HEK293 (cell line): ENCODE measurements around the gene ARHGAP26.
A peak's percentile ranks its signal among the peaks of the same experiment; 100 is the strongest.

Experiments used
- CTCF ChIA-PET: fragments of 350-600 bp; formaldehyde crosslinking; extraction: SDS; loops from one replicate; lab custom pipeline; 2021; ENCODE audit warnings: antibody characterized with exemption; lab: Yijun Ruan, JAX
- POLR2A ChIA-PET: fragments of 300-600 bp; formaldehyde crosslinking; extraction: SDS; loops from one replicate; lab custom pipeline; 2020; ENCODE audit warnings: antibody characterized with exemption, inconsistent platforms; lab: Yijun Ruan, JAX
- H3K27ac ChIP-seq: fragments of 200-500 bp; sonication (Bioruptor generic); 2 replicates; pipeline ENCODE4 v1.5.1; 2014; ENCODE audit warnings: low read depth, low read length, control low read depth, inconsistent platforms; ENCODE audit errors: extremely low read depth
- H3K36me3 ChIP-seq, 2 experiments: fragments of 200-500 bp in 1 of 2; sonication (Bioruptor generic) in 1 of 2; 1 replicate in 1 of 2; 2 replicates in 1 of 2; pipeline ENCODE4 v1.5.1; 2014 to 2017; ENCODE audit warnings: inconsistent platforms in 2 of 2, low read length in 2 of 2; ENCODE audit not compliant: control insufficient read depth in 2 of 2, insufficient read depth in 1 of 2
- H3K4me1 ChIP-seq: fragments of 200-500 bp; sonication (Bioruptor generic); 2 replicates; pipeline ENCODE4 v1.5.1; 2014; ENCODE audit warnings: mild to moderate bottlenecking, low read length, inconsistent platforms; ENCODE audit not compliant: control insufficient read depth, insufficient read depth
- H3K4me3 ChIP-seq: 2 replicates; pipeline ENCODE4 v1.5.1; 2011; ENCODE audit warnings: low read depth, mild to moderate bottlenecking, control low read depth, low read length, moderate library complexity
- H3K9me3 ChIP-seq: fragments of 200-500 bp; sonication (Bioruptor generic); 2 replicates; pipeline ENCODE4 v1.5.1; 2014; ENCODE audit warnings: low read depth, low read length, inconsistent platforms; ENCODE audit not compliant: control insufficient read depth, insufficient read depth
- HOXC10 ChIP-seq: sonication (generic); formaldehyde crosslinking; IDR thresholded peaks from 2 replicates; pipeline ENCODE4 v1.8.1; 2023; ENCODE audit warnings: mild to moderate bottlenecking, missing genetic modification reagents
- HOXD13 ChIP-seq: sonication (generic); formaldehyde crosslinking; IDR thresholded peaks from 2 replicates; pipeline ENCODE4 v1.8.0; 2022; ENCODE audit warnings: missing genetic modification reagents, borderline replicate concordance
- KLF1 ChIP-seq: fragments of 450-650 bp; formaldehyde crosslinking; IDR thresholded peaks from 2 replicates; pipeline ENCODE4 v1.5.1; 2016; ENCODE audit warnings: missing biosample characterization, missing genetic modification characterization
- ZFHX2 ChIP-seq: fragments of 450-650 bp; formaldehyde crosslinking; conservative IDR thresholded peaks from 2 replicates; pipeline ENCODE4 v1.5.1; 2016; ENCODE audit warnings: missing biosample characterization, missing genetic modification characterization
- ZNF140 ChIP-seq: fragments of 450-650 bp; formaldehyde crosslinking; IDR thresholded peaks from 2 replicates; pipeline ENCODE4 v1.5.1; 2016; ENCODE audit warnings: missing biosample characterization, missing genetic modification characterization
- ZNF266 ChIP-seq: fragments of 450-650 bp; formaldehyde crosslinking; IDR thresholded peaks from 2 replicates; pipeline ENCODE4 v1.5.1; 2016; ENCODE audit warnings: missing biosample characterization, missing genetic modification characterization, low read depth
- ZNF514 ChIP-seq: fragments of 450-650 bp; formaldehyde crosslinking; IDR thresholded peaks from 2 replicates; pipeline ENCODE4 v1.5.1; 2016; ENCODE audit warnings: missing biosample characterization, missing genetic modification characterization
- ZNF521 ChIP-seq: fragments of 450-650 bp; formaldehyde crosslinking; IDR thresholded peaks from 2 replicates; pipeline ENCODE4 v1.5.1; 2017; ENCODE audit warnings: missing biosample characterization, mild to moderate bottlenecking, missing genetic modification characterization
- ZNF529 ChIP-seq: fragments of 450-650 bp; formaldehyde crosslinking; IDR thresholded peaks from 2 replicates; pipeline ENCODE4 v1.5.1; 2017; ENCODE audit warnings: missing genetic modification characterization, missing biosample characterization; ENCODE audit not compliant: insufficient replicate concordance
- ZNF555 ChIP-seq: fragments of 450-650 bp; formaldehyde crosslinking; conservative IDR thresholded peaks from 2 replicates; pipeline ENCODE4 v1.5.1; 2017; ENCODE audit warnings: missing biosample characterization, mild to moderate bottlenecking, missing genetic modification characterization, inconsistent platforms
- ZNF621 ChIP-seq: fragments of 450-650 bp; formaldehyde crosslinking; IDR thresholded peaks from 2 replicates; pipeline ENCODE4 v1.5.1; 2017; ENCODE audit warnings: missing biosample characterization, missing genetic modification characterization
- ZNF660 ChIP-seq: fragments of 450-650 bp; IDR thresholded peaks from 2 replicates; pipeline ENCODE4 v1.5.1; 2018; ENCODE audit warnings: missing biosample characterization, mild to moderate bottlenecking, missing genetic modification characterization
- ZNF701 ChIP-seq: fragments of 450-650 bp; formaldehyde crosslinking; IDR thresholded peaks from 2 replicates; pipeline ENCODE4 v1.5.1; 2016; ENCODE audit warnings: missing biosample characterization, missing genetic modification characterization
- TF ChIP-seq, protein P1 (sequence below): fragments of 450-650 bp; formaldehyde crosslinking; IDR thresholded peaks from 2 replicates; pipeline ENCODE4 v1.5.1; 2016; ENCODE audit warnings: missing biosample characterization, missing genetic modification characterization
- TF ChIP-seq, protein P2 (sequence below): fragments of 450-650 bp; formaldehyde crosslinking; conservative IDR thresholded peaks from 2 replicates; pipeline ENCODE4 v1.5.1; 2016; ENCODE audit warnings: low read depth, missing biosample characterization, missing genetic modification characterization

ARHGAP26 gene

DNA sequence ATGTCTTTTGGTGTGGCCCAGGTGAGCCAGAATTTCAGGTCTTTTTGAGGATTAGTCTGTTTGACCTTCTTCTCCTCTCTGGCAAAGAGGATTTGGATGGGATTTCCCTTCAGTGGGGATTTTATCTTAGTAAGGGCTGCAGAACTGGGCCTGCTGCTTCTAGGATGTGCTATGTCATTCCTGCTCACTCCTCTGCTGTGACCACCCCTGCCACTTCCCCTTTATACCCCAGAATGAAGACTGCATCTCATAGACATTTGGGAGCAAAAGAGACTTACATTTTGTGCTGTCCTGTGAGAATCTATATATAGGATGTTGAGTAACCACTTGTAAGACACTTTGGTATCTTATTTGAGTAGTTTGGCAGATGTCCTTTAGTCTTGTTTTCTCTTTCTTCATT is 76.2 kb downstream of the ARHGAP26 start:
- H3K36me3 ChIP-seq, result no peaks in the 10 kb centered on the region
- ChIA-PET POLR2A (no interaction called here), CTCF (interaction anchor here (0.6 kb wide), 1 partner anchor 14 kb away, joined by 3 read pairs; no protein-coding TSS in a partner anchor)
- H3K27ac ChIP-seq, result no peak overlapping the region
- peaks cover 15% of the 10 kb centered on the region for H3K4me1 ChIP-seq
- no peak for TF ChIP-seq ZNF521 (tag by site-specific recombination)
- H3K4me3 ChIP-seq, result no peak overlapping the region
- H3K9me3 ChIP-seq, result no peaks in the 10 kb centered on the region

DNA sequence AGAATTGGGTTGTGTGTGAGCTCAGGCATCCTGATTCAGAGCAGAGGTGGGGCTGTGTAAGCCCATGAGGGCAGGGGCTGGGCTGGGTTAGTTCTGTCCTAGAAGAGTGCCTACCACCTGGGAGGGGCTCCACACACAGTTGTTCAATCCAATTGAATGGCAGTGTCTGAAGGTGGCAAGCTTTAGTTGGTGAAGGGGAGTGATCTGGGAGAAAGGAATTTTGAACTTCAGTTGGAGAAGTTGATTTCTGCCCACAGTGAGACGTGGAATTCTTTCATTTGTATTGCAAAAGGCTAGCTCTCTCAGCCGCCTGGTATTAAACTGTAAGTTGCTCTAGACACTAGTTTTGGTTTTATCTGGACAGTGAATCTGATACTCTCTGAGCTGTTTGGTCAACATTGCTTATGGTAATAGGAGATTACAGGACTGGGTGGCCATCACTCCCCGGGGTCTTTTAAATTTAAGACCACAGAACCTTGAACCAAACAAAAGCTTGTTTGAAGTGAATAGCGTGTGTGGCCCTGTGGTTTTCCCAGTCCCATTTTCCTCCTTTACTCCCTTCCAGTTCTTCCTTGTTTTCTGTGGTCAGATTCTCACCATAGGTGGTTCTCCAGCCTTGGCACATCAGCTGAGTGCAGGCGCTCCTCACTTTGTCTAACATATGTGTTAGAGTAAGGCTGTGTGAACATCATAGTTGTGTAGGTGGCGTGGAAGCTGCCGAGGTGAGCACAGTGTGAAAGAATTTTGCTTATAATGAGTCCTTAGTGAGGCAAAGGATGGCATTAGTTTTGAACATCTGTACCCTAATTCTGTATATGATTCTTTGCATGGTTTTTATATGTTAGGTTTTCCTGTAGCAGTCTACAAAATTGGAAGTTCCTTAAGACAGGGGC is 78.0 kb downstream of the ARHGAP26 start:
- no peak overlapping the region; the same call in 1 of the 2 replicates for H3K27ac ChIP-seq
- ChIA-PET CTCF (interaction anchor here (0.6 to 1.0 kb wide), 3 partner anchors 9 to 88 kb away, joined by 3 to 4 read pairs (median 3); no protein-coding TSS in a partner anchor), POLR2A (no interaction called here)
- H3K4me3 ChIP-seq, result no peak overlapping the region
- H3K4me1 ChIP-seq, result peaks cover 15% of the 10 kb centered on the region
- no peaks in the 10 kb centered on the region for H3K36me3 ChIP-seq
- no peaks in the 10 kb centered on the region for H3K9me3 ChIP-seq
- TF ChIP-seq ZFHX2, result 0 out of 2 replicates have a peak, but pooled peaks have one; percentile 25
- TF ChIP-seq ZNF660 (tag by site-specific recombination), result no peak

DNA sequence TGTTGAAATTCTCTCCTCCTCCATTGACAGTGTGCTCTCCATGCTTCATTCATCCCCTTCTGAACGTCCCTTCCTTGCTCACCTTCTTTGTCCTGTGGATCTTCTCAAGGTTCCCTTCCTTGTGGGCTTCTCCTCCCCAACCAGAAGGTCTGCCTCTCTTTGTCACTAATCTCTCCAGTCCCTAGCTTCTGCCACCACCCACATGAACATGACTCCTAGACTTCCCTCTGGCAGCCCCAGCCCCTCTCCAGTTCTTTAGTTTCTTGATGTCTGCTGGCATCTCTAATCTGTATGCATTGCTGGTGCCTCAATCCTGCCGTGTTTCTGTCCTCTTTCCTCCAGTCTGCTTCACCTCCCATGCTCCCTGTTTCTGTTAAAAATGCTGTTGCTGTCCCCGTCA is 79.3 kb downstream of the ARHGAP26 start:
- POLR2A ChIA-PET, result no interaction called here

More for the DNA sequence above, 79.3 kb downstream of the ARHGAP26 start:
- CTCF ChIA-PET, result no interaction called here
- TF ChIP-seq ZNF529 (tag by site-specific recombination), result no peak
- TF ChIP-seq ZNF555 (tag by site-specific recombination), result no peak
- no peak for TF ChIP-seq ZNF140 (tag by site-specific recombination)
- TF ChIP-seq, protein P1, sequence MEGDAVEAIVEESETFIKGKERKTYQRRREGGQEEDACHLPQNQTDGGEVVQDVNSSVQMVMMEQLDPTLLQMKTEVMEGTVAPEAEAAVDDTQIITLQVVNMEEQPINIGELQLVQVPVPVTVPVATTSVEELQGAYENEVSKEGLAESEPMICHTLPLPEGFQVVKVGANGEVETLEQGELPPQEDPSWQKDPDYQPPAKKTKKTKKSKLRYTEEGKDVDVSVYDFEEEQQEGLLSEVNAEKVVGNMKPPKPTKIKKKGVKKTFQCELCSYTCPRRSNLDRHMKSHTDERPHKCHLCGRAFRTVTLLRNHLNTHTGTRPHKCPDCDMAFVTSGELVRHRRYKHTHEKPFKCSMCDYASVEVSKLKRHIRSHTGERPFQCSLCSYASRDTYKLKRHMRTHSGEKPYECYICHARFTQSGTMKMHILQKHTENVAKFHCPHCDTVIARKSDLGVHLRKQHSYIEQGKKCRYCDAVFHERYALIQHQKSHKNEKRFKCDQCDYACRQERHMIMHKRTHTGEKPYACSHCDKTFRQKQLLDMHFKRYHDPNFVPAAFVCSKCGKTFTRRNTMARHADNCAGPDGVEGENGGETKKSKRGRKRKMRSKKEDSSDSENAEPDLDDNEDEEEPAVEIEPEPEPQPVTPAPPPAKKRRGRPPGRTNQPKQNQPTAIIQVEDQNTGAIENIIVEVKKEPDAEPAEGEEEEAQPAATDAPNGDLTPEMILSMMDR (tag by site-specific recombination), result no peak
- no peak for TF ChIP-seq HOXC10 (CRISPR knock-in tag)
- no peak for TF ChIP-seq ZNF514 (tag by site-specific recombination)
- TF ChIP-seq, protein P2, sequence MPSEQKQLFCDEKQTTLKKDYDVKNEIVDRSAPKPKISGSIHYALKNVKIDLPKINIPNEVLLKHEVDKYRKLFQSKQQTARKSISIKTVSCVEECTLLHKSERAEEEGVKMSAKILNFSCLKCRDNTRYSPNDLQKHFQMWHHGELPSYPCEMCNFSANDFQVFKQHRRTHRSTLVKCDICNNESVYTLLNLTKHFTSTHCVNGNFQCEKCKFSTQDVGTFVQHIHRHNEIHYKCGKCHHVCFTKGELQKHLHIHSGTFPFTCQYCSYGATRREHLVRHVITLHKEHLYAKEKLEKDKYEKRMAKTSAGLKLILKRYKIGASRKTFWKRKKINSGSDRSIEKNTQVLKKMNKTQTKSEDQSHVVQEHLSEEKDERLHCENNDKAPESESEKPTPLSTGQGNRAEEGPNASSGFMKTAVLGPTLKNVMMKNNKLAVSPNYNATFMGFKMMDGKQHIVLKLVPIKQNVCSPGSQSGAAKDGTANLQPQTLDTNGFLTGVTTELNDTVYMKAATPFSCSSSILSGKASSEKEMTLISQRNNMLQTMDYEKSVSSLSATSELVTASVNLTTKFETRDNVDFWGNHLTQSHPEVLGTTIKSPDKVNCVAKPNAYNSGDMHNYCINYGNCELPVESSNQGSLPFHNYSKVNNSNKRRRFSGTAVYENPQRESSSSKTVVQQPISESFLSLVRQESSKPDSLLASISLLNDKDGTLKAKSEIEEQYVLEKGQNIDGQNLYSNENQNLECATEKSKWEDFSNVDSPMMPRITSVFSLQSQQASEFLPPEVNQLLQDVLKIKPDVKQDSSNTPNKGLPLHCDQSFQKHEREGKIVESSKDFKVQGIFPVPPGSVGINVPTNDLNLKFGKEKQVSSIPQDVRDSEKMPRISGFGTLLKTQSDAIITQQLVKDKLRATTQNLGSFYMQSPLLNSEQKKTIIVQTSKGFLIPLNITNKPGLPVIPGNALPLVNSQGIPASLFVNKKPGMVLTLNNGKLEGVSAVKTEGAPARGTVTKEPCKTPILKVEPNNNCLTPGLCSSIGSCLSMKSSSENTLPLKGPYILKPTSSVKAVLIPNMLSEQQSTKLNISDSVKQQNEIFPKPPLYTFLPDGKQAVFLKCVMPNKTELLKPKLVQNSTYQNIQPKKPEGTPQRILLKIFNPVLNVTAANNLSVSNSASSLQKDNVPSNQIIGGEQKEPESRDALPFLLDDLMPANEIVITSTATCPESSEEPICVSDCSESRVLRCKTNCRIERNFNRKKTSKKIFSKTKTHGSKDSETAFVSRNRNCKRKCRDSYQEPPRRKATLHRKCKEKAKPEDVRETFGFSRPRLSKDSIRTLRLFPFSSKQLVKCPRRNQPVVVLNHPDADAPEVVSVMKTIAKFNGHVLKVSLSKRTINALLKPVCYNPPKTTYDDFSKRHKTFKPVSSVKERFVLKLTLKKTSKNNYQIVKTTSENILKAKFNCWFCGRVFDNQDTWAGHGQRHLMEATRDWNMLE (tag by site-specific recombination), result no peak
- TF ChIP-seq ZNF266 (tag by site-specific recombination), result no peak
- no peak for TF ChIP-seq ZNF701 (tag by site-specific recombination)
- no peak for TF ChIP-seq KLF1 (tag by site-specific recombination)
- TF ChIP-seq ZNF621 (tag by site-specific recombination), result no peak
- TF ChIP-seq HOXD13 (CRISPR knock-in tag), result no peak
- no peak for TF ChIP-seq ZNF660 (tag by site-specific recombination)
- H3K9me3 ChIP-seq, result no peaks in the 10 kb centered on the region
- no peak overlapping the region for H3K27ac ChIP-seq
- H3K4me1 ChIP-seq, result peaks cover 15% of the 10 kb centered on the region
- H3K36me3 ChIP-seq, result no peaks in the 10 kb centered on the region
- H3K4me3 ChIP-seq, result no peak overlapping the region
